ENCODE results near the gene KDM2A.
"Not testable (repeated sequence)": the region's sequence is repeated elsewhere in the genome, so short reads cannot be mapped to it uniquely, and the experiment has no call there.

KDM2A gene

DNA sequence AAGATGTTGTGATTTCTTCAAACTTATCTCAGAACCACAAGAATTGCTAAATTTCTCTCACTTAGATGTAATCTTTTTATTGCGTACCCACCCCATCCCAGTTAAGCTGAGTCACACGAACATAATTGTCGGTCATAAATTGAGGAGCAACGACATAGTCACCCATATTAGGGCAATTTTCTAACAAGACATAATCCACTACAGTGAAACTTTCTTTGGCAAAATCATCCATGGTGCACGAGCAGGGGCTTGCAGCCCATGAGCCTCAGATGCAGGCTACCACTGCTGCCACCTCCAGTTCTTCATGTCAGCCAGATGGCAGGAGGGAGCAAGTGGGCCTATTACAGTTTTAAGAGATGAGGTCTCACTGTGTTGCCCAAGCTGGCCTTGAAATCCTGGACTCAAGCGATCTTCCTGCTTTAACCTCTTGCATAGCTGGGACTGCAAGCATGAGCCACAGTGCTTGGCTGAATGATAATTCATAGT lies 77.0 kb downstream of the KDM2A start:
- Histone ChIP-seq H4K20me1 (no peaks in the 10 kb centered on the region), H3K27ac (no peak overlapping the region), H3K4me3 (no peak overlapping the region), H3K27me3 (no peaks in the 10 kb centered on the region), H3K4me1 (no peaks in the 10 kb centered on the region), H3K9me3 (no peaks in the 10 kb centered on the region), H3K36me3 (peaks cover 93% of the 10 kb centered on the region), H3K4me2 (no peak overlapping the region), H3K9ac (no peak overlapping the region)
- no peak for TF ChIP-seq Cebpa-rat (IDR thresholded peaks at IDR 0.05)

GRCh38 chr11:67197606-67198005 lies 78.5 kb downstream of the KDM2A start:
- H4K20me1 ChIP-seq = no peaks in the 10 kb centered on the region
- peaks cover 93% of the 10 kb centered on the region for H3K36me3 ChIP-seq
- no peaks in the 10 kb centered on the region for H3K27me3 ChIP-seq
- no peak overlapping the region for H3K4me2 ChIP-seq
- TF ChIP-seq Cebpa-rat (IDR thresholded peaks at IDR 0.05) = no peak
- no peak overlapping the region for H3K4me3 ChIP-seq
- H3K4me1 ChIP-seq = no peaks in the 10 kb centered on the region
- no peaks in the 10 kb centered on the region for H3K9me3 ChIP-seq
- H3K27ac ChIP-seq = no peak overlapping the region
- H3K9ac ChIP-seq = no peak overlapping the region

GRCh38 chr11:67198781-67199180 lies 79.7 kb downstream of the KDM2A start:
- H4K20me1 ChIP-seq, H3K27ac ChIP-seq, H3K27me3 ChIP-seq, H3K9me3 ChIP-seq, H3K9ac ChIP-seq, H3K4me2 ChIP-seq, H3K4me3 ChIP-seq, H3K4me1 ChIP-seq: not testable (repeated sequence)
- H3K36me3 ChIP-seq = peaks cover 89% of the 10 kb centered on the region

DNA sequence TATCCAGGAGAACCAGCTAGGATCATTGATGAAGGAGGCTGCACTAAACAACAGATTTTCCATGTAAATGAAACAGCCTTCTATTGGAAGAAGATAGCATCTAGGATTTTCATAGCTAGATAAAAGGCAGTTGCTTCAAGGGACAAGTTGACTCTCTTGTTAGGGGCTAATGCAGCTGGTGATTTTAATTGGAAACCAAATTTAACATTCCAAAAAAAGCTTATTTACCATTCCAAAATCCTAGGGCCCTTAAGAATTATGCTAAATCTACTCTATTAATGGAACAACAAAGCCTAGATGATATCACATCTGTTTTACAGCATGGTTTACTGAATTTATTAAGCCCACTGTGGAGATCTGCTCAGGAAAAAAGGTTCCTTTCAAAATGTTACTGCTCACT lies 80.7 kb downstream of the KDM2A start:
- Histone ChIP-seq H3K27me3 (no peaks in the 10 kb centered on the region), H3K4me2 (no peak overlapping the region), H3K4me1 (no peaks in the 10 kb centered on the region), H3K27ac (no peak overlapping the region), H3K36me3 (peaks cover 88% of the 10 kb centered on the region), H4K20me1 (no peaks in the 10 kb centered on the region), H3K4me3 (no peak overlapping the region), H3K9ac (no peak overlapping the region), H3K9me3 (no peaks in the 10 kb centered on the region)
- TF ChIP-seq Cebpa-rat (IDR thresholded peaks at IDR 0.05) = no peak

- Histone ChIP-seq H3K4me3 (no peak overlapping the region), H3K27me3 (no peaks in the 10 kb centered on the region), H3K9me3 (no peaks in the 10 kb centered on the region), H3K27ac (no peak overlapping the region), H3K9ac (no peak overlapping the region), H3K4me2 (no peak overlapping the region), H3K36me3 (peaks cover 89% of the 10 kb centered on the region), H4K20me1 (peaks cover 13% of the 10 kb centered on the region; the same call in 1 of the 2 replicates), H3K4me1 (no peaks in the 10 kb centered on the region)
- TF ChIP-seq Cebpa-rat (IDR thresholded peaks at IDR 0.05) = no peak
Observed at GRCh38 chr11:67202028-67202427, 83.0 kb downstream of the KDM2A start.

- H3K4me3 ChIP-seq = no peak overlapping the region
Observed at GRCh38 chr11:67204822-67205221, 85.8 kb downstream of the KDM2A start.

DNA sequence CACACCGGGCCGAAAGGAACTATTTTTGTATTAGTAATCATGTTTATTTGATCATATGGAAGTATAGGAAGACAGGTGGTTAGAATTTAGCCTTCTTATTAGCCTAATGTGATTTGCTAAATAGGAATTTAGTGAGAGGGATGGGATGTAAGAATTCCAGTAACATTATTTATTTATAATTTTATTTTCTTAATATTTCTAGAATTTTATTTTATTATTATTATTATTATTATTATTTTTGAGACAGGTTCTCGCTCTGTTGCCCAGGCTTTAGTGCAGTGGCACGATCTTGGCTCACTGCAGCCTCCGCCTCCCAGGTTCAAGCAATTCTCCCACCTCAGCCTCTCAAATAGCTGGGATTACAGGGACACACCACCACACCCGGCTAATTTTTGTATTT lies 90.2 kb downstream of the KDM2A start:
- peaks cover 18% of the 10 kb centered on the region for H3K4me1 ChIP-seq
- H3K9ac ChIP-seq, H3K9me3 ChIP-seq, H3K27me3 ChIP-seq, H3K4me2 ChIP-seq, H3K27ac ChIP-seq, H3K4me3 ChIP-seq: not testable (repeated sequence)
- peaks cover 55% of the 10 kb centered on the region for H4K20me1 ChIP-seq
- H3K36me3 ChIP-seq = peaks cover 81% of the 10 kb centered on the region

More at GRCh38 chr11:67204822-67205221, 85.8 kb downstream of the KDM2A start:
- no peak for TF ChIP-seq Cebpa-rat (IDR thresholded peaks at IDR 0.05)
- H3K4me1 ChIP-seq = no peaks in the 10 kb centered on the region
- H4K20me1 ChIP-seq = peaks cover 16% of the 10 kb centered on the region; the same call in 1 of the 2 replicates
- no peak overlapping the region for H3K9ac ChIP-seq
- H3K27me3 ChIP-seq = no peaks in the 10 kb centered on the region
- H3K36me3 ChIP-seq = peaks cover 87% of the 10 kb centered on the region
- H3K4me2 ChIP-seq = no peak overlapping the region
- H3K27ac ChIP-seq = no peak overlapping the region
- no peaks in the 10 kb centered on the region for H3K9me3 ChIP-seq

- Histone ChIP-seq H3K9me3 (no peaks in the 10 kb centered on the region), H3K4me3 (no peak overlapping the region), H3K4me2 (0 out of 2 replicates have a peak overlapping the region, but pooled peaks have one; percentile 31), H3K27me3 (no peaks in the 10 kb centered on the region), H3K27ac (no peak overlapping the region), H3K36me3 (peaks cover 81% of the 10 kb centered on the region), H4K20me1 (peaks cover 42% of the 10 kb centered on the region), H3K4me1 (peaks cover 18% of the 10 kb centered on the region), H3K9ac (no peak overlapping the region)
- TF ChIP-seq Cebpa-rat (IDR thresholded peaks at IDR 0.05) = no peak
Observed at GRCh38 chr11:67211656-67212436, 92.8 kb downstream of the KDM2A start.

DNA sequence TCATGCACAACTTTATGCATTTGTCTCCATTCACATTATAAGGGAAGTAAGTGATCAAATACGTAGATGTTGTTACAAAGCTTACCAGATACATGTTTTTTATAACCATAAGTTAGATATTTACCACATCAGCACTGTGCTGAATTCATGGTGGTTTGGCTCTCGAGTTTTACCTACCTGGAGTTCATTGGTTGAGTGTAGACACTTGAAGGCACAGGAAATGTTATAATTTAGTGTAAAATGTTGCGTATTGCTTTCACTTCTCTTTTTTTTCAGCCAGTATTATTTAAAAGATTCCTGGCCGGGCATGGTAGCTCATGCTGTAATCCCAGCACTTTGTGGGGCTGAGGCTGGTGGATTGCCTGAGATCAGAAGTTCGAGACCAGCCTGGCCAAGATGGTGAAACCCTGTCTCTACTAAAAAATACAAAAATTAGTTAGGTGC lies 94.1 kb downstream of the KDM2A start:
- no peak for TF ChIP-seq Cebpa-rat (IDR thresholded peaks at IDR 0.05)
- H3K27ac ChIP-seq = no peak overlapping the region
- H3K9ac ChIP-seq = no peak overlapping the region
- H3K27me3 ChIP-seq = no peaks in the 10 kb centered on the region
- peaks cover 52% of the 10 kb centered on the region for H4K20me1 ChIP-seq
- H3K4me2 ChIP-seq = peak overlapping the region; percentile 31; the same call in 1 of the 2 replicates
- no peaks in the 10 kb centered on the region for H3K9me3 ChIP-seq
- peaks cover 18% of the 10 kb centered on the region for H3K4me1 ChIP-seq
- no peak overlapping the region for H3K4me3 ChIP-seq
- H3K36me3 ChIP-seq = peaks cover 86% of the 10 kb centered on the region

DNA sequence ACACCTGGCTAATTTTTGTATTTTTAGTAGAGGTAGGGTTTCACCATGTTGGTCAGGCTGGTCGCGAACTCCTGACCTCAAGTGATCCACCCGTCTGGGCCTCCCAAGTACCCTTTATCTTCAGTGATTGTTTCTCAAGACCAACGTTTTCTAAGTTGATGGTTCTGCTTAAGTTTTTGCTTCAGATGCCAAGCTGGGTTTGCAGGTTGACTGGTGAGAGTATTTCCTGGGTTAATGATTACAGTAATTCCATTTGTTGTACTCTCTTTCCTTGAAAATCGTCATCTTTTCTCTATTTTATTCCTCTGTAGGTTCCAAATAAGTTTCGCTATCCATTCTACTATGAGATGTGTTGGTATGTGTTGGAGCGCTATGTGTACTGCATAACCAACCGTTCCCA lies 108.7 kb downstream of the KDM2A start:
- Histone ChIP-seq H3K4me3 (no peak overlapping the region), H3K4me1 (no peaks in the 10 kb centered on the region), H3K36me3 (peaks cover 100% of the 10 kb centered on the region), H3K4me2 (no peak overlapping the region), H4K20me1 (no peaks in the 10 kb centered on the region), H3K9ac (no peak overlapping the region), H3K27me3 (no peaks in the 10 kb centered on the region), H3K27ac (no peak overlapping the region), H3K9me3 (no peaks in the 10 kb centered on the region)
- TF ChIP-seq Cebpa-rat (IDR thresholded peaks at IDR 0.05) = no peak
